HG02885 (cell line): ENCODE results near the gene TMEM273.

Experiments
- ATAC-seq: cut with Tn5 transposase; IDR thresholded peaks from one replicate; pipeline ENCODE4 v1.9.1; 2021; ENCODE audit warnings: mild to moderate bottlenecking; ENCODE audit not compliant: unreplicated experiment, poor library complexity

TMEM273 gene

GRCh38 chr10:49177391-49178355, 10.5 kb downstream of the TMEM273 start:
- ATAC-seq = peak; percentile 88

DNA sequence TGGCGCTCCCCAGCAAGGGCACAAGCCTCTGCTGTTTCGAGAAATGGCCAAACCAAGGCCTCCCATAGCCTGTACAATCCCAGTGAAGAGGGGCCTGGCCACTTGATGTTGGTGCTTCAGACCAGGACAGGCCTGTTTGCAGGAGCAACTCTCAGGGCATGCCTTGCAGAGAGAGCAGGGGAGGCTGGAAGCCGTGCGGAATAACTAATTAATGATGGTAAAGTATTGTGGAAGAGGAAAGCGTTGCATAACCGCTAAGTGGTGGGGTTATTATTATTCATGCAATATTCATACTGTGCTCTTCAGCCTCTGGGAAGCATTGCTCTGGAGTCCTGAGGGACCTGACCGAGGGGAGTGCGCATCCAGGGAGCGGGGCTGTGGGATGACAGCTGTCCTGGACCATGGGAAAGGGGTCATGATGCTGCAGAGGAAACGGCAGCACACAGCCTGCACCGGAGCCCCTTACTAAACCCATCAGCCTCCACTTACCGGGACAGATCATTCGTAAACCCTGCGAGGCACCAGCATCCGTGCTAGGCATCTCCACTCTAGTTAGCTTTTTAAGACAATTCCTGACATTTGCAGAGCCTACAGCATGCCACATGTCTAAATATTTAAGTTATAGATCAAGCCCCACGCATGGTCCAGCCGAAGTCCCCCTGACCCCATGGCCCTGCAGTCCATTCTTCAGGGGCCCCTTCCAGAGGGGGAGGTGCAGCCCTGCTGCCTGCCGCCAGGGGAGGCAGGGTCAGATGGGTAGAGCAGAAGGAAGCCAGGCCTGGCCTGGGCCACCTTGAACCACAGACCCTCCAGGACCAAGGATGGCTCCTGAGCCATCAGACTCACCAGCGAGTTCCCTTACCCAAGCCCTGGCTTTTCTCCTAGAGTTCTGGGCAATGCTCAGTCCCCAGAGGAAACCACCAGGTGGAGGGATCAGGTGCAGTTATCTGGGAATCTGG, 11.6 kb downstream of the TMEM273 start:
- ATAC-seq = peak; percentile 0

- no peak for ATAC-seq
Observed at GRCh38 chr10:49175587-49176309, 12.4 kb downstream of the TMEM273 start.

DNA sequence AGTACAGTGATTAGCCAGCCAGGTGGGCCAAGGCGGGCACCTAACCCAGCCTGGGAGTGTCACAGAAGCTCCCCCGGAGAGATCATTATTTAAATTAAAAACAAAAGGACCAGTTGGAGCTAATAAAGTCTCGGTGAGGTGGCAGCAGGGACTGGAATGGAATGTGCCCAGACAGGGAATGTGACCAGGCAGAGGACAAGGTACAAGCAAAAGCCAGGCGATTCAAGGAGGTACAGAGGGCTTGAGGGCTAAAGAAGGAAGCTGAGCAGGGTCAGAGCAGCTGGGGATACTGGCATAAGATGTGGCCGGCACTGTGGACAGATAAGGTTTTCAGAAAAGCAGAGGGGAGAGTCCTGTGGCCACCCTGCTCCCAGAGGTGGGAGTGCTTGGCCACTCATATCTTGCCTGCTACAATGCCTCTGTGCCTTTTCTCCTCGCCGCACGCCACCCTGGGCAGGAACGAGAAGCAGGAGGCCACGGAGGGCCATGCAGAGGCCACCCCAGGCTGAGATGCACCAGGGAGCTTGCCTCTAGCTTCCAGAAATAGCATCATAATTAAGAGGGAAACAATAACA, 13.2 kb downstream of the TMEM273 start:
- no peak for ATAC-seq

- ATAC-seq = no peak
Observed at GRCh38 chr10:49174261-49174925, 13.8 kb downstream of the TMEM273 start.

- no peak for ATAC-seq
Observed at GRCh38 chr10:49173853-49174252, 14.3 kb downstream of the TMEM273 start.

DNA sequence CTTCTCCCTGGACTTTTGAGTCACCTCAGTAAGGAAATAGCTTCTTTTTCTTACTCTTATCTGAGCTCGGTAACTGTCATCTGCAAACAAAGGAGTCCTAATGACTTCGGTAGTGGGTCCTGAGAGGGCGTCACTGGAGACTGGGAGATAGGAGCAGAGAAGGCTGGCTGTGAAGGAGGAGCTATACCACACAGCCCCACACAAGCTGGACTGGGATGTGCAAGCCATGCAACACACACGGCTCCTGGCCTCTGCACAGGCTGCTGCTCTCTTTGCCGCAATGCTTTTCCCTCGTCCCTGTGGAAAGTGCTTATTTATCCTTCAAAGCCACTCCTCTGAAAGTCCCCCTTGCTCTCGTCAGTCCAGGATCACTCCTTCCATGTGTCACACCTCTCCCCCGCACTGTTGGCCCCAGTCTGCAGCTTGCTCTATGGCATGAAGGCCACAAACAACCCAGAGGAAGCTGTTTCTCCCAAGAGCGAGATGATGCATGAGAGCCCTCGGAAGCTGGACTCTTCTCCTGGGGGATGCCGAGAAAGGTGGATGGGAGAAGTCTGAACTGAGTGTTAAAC, 14.9 kb downstream of the TMEM273 start:
- ATAC-seq = no peak

DNA sequence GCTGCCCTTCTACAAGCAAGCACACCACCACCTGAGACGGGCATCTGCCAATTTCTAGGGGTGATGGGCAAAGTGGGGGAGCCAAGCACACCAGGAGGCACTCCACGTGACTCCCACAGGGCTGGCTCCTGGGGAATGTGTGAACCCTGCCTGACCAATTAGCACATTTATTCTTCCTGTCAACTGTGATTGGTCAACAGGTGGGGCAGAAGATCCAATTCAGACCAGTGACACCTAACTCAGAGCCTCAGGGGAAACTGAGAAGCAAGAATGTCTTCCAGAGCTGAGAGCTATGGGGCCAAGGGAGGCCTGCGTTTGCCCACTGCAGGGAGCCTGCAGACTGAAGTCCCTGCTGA, 15.4 kb downstream of the TMEM273 start:
- no peak for ATAC-seq

DNA sequence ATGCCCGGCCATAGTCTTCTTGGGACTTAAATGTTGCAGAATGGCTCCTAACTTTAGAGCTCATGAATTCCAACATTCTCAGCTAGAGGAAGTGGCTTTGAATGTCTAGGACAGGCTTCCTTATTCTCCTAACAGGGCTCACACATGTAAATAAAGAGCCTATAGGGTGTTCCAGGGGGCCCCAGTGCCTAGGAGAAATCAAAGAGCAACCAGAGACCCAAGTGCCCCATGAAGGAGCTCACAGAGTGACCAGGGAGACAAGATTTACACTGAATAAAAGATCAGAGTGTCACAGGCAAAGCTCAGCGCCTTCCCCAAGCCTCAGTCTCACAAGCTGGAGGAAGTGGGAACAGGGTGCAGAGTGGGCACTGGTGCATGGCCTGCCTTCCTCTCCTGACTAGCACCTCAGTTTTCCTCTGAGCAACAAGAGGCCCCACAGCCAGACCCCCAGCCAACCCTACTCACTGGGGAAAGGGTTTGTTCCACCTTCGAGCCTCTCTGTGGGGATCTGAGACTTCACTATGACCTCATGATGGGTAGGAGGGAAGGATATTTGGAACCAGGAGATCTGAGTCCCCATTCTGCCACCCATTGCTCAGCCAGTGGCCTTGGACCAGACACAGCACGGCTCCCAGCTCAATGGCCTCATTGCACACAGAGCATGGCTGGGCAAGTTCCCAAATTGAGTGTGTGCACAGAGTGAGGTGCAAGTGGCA, 16.0 kb downstream of the TMEM273 start:
- no peak for ATAC-seq

DNA sequence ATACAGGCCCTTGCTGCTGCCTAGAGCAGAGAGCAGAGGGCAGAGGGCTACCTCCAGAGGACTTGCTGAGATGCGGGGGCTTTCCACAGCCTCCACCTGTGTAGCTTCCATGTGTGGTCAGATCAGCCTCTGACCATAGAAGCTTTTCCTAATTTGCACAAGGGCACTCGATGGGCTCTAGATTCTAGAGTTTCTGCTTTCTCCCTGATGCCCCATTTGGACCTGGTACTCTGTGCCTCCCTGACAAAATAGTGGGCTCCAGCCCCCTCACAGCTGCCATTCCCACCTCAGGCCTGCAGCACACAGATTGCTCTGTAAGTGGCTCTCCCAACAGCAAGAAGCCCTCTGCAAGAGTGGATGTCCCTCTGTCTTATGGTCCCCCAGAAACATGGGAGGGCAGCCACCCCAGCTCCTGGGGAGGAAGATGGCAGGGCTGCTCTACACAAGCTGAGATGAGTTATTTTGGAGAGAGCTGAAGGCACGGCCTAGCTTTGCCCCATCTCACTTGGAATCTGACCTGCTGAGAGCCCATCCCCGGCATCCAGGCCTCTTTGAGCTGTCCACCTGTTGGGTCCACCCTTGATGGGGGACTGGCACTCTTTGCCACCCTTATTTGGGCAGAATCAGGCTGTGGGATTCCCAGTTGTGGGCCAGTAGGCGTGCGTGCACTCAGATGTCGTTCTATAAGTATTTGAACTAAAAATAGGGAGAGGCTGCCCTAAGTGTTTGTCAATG, 16.7 kb downstream of the TMEM273 start:
- no peak for ATAC-seq

- ATAC-seq = no peak
Observed at GRCh38 chr10:49170632-49171325, 17.4 kb downstream of the TMEM273 start.

- no peak for ATAC-seq
Observed at GRCh38 chr10:49169776-49170175, 18.4 kb downstream of the TMEM273 start.

- no peak for ATAC-seq
Observed at GRCh38 chr10:49168831-49169500, 19.2 kb downstream of the TMEM273 start.

GRCh38 chr10:49168171-49168540, 20.0 kb downstream of the TMEM273 start:
- no peak for ATAC-seq

GRCh38 chr10:49167425-49168170, 20.6 kb downstream of the TMEM273 start:
- ATAC-seq = no peak
